K562 (cell line): ENCODE results near the gene NHS. TPM values are rescaled to one million over a fixed set of nuclear protein-coding genes. Genes with fewer than 3 reads are reported as not detected.

Experiments
- ATAC-seq: fragments of 200-7000 bp; cut with Tn5 transposase; 3 replicates; pipeline ENCODE4 v1.9.1; 2020; ENCODE audit warnings: moderate library complexity
- BruUV-seq: library from RNA; stranded (reverse); fragments of 400-500 nt; replicated peaks from 2 replicates; lab custom pipeline; 2021; lab: Mats Ljungman, UMichigan
- CTCF ChIA-PET: fragments of 300-600 bp; formaldehyde crosslinking; extraction: SDS; loops from one replicate; lab custom pipeline; 2021; ENCODE audit warnings: low intra/inter-chr PET ratio; lab: Yijun Ruan, JAX
- POLR2A ChIA-PET: fragments of 300-600, 350-650 bp; sonication (Branson Sonifier 250); formaldehyde crosslinking; extraction: SDS; loops from one replicate; lab custom pipeline; 2021; ENCODE audit warnings: antibody characterized with exemption, inconsistent platforms; lab: Yijun Ruan, JAX
- DNase-seq, 4 experiments: peaks; one replicate each; pipeline versions ENCODE4 v3.0.0 to v3.0.0-alpha.2; 2011 to 2018; ENCODE audit warnings: low spot score in 3 of 4, mixed read lengths in 3 of 4; ENCODE audit errors: extremely low read depth in 1 of 4
- FAIRE-seq: peaks from 2 replicates; lab custom pipeline; 2011; peaks lifted over from hg19 to GRCh38; lab: Jason Lieb, UNC
- H2AFZ ChIP-seq: 2 replicates; pipeline ENCODE4 v1.6.0; 2011; ENCODE audit warnings: low read depth, low read length, control low read depth, inconsistent platforms
- H3K27ac ChIP-seq: fragments of 200-600 bp; 3 replicates; pipeline ENCODE4 v1.8.0; 2011; ENCODE audit warnings: low read depth, mild to moderate bottlenecking, control low read depth, inconsistent platforms, low read length, moderate library complexity, mixed read lengths; ENCODE audit errors: extremely low read depth
- H3K27me3 ChIP-seq, 2 experiments: fragments of 300-600 bp in 1 of 2; 2 replicates in 1 of 2; 3 replicates in 1 of 2; pipeline versions ENCODE4 v1.6.0 to v1.8.0; 2011; ENCODE audit warnings: inconsistent platforms in 2 of 2, low read length in 2 of 2, mild to moderate bottlenecking in 1 of 2, mixed read lengths in 1 of 2, moderate library complexity in 1 of 2; ENCODE audit not compliant: control insufficient read depth in 2 of 2, insufficient read depth in 2 of 2
- H3K36me3 ChIP-seq: fragments of 300-600 bp; 3 replicates; pipeline ENCODE4 v1.8.0; 2011; ENCODE audit warnings: mild to moderate bottlenecking, low read length, inconsistent platforms; ENCODE audit not compliant: control insufficient read depth, insufficient read depth
- H3K4me1 ChIP-seq, 2 experiments: fragments of 200-600 bp in 1 of 2; replicated peaks in 1 of 2; 2 replicates in 1 of 2; 3 replicates in 1 of 2; pipeline versions ENCODE4 v1.5.1 to v1.8.0; 2011; ENCODE audit warnings: inconsistent platforms in 2 of 2, low read length in 2 of 2, mild to moderate bottlenecking in 1 of 2, mixed read lengths in 1 of 2, moderate library complexity in 1 of 2; ENCODE audit not compliant: control insufficient read depth in 2 of 2, insufficient read depth in 2 of 2
- H3K4me2 ChIP-seq: 2 replicates; pipeline ENCODE4 v1.6.1; 2011; ENCODE audit warnings: low read length, control low read depth, inconsistent platforms, mixed read lengths; ENCODE audit not compliant: insufficient read depth
- H3K4me3 ChIP-seq: fragments of 200-600 bp; sonication (generic), shearing (Covaris generic); 2 replicates; pipeline ENCODE4 v1.5.1; 2016; ENCODE audit warnings: control low read depth, inconsistent platforms
- H3K79me2 ChIP-seq: fragments of 200-600 bp; 3 replicates; pipeline ENCODE4 v1.8.0; 2011; ENCODE audit warnings: low read length, inconsistent platforms; ENCODE audit not compliant: control insufficient read depth, insufficient read depth
- H3K9ac ChIP-seq, 2 experiments: 2 replicates each; pipeline versions ENCODE4 v1.6.0 to v1.6.1; 2011; ENCODE audit warnings: low read depth in 2 of 2, low read length in 2 of 2, control low read depth in 1 of 2, inconsistent platforms in 1 of 2, mild to moderate bottlenecking in 1 of 2, mixed read lengths in 1 of 2; ENCODE audit not compliant: insufficient read depth in 1 of 2
- H3K9me1 ChIP-seq: one replicate; pipeline ENCODE4 v1.6.0; 2011; ENCODE audit warnings: inconsistent platforms, mild to moderate bottlenecking, low read length, moderate library complexity; ENCODE audit not compliant: control insufficient read depth, insufficient read depth
- H3K9me3 ChIP-seq: replicated peaks from 2 replicates; pipeline ENCODE4 v1.5.1; 2011; ENCODE audit warnings: low read depth, low read length, inconsistent platforms; ENCODE audit not compliant: control insufficient read depth, insufficient read depth
- H4K20me1 ChIP-seq: replicated peaks from 2 replicates; pipeline ENCODE4 v1.6.1; 2011; ENCODE audit warnings: low read length, inconsistent platforms, mixed read lengths; ENCODE audit not compliant: control insufficient read depth, insufficient read depth
- ARNT ChIP-seq, 2 experiments: fragments of 450-650 bp; IDR thresholded peaks; 2 replicates each; pipeline ENCODE4 v1.6.1; 2016; ENCODE audit warnings: mild to moderate bottlenecking in 1 of 2
- ETS2 ChIP-seq: IDR thresholded peaks from 2 replicates; pipeline ENCODE4 v1.6.1; 2016; ENCODE audit warnings: borderline replicate concordance, missing genetic modification characterization, mild to moderate bottlenecking, moderate library complexity, missing compliant biosample characterization; ENCODE audit not compliant: poor library complexity, severe bottlenecking
- FOXA3 ChIP-seq, 2 experiments: fragments of 450-650 bp in 1 of 2; sonication (generic) in 1 of 2; formaldehyde crosslinking; IDR thresholded peaks in 1 of 2; conservative IDR thresholded peaks in 1 of 2; 2 replicates each; pipeline versions ENCODE4 v1.4.0 to v1.8.0; 2020 to 2022; ENCODE audit warnings: mild to moderate bottlenecking in 2 of 2, missing genetic modification reagents in 1 of 2
- HDAC3 ChIP-seq: fragments of 450-650 bp; IDR thresholded peaks from 2 replicates; pipeline ENCODE4 v1.6.1; 2018; ENCODE audit warnings: borderline replicate concordance, mild to moderate bottlenecking, moderate library complexity; ENCODE audit not compliant: partially characterized antibody
- HNRNPK ChIP-seq: fragments of 200-400 bp; formaldehyde crosslinking; IDR thresholded peaks from one replicate; pipeline ENCODE4 v1.6.1; 2018; ENCODE audit warnings: mild to moderate bottlenecking, low read depth, low read length; ENCODE audit not compliant: poor library complexity, severe bottlenecking
- IFI16 ChIP-seq: fragments of 250-450 bp; sonication (Bioruptor Pico); IDR thresholded peaks from 2 replicates; pipeline ENCODE4 v2.1.2; 2022; ENCODE audit warnings: mild to moderate bottlenecking, inconsistent platforms
- JUN ChIP-seq, 2 experiments: sonication (generic) in 1 of 2; formaldehyde crosslinking in 1 of 2; IDR thresholded peaks; 2 replicates each; pipeline versions ENCODE4 v1.6.1 to v1.8.0; 2012 to 2022; ENCODE audit warnings: borderline replicate concordance in 2 of 2, mild to moderate bottlenecking in 2 of 2, improper control_type of control experiment in 1 of 2, low read depth in 1 of 2, low read length in 1 of 2, missing genetic modification reagents in 1 of 2
- MTA2 ChIP-seq: fragments of 450-650 bp; IDR thresholded peaks from 2 replicates; pipeline ENCODE4 v1.6.1; 2016; ENCODE audit warnings: low read depth
- POLR2AphosphoS5 ChIP-seq: IDR thresholded peaks from 2 replicates; pipeline ENCODE4 v1.6.1; 2011; ENCODE audit warnings: mild to moderate bottlenecking, low read depth, low read length, moderate library complexity; ENCODE audit not compliant: control insufficient read depth, insufficient read depth
- SMAD1 ChIP-seq: fragments of 150-350 bp; IDR thresholded peaks from 2 replicates; pipeline ENCODE4 v1.6.1; 2014; ENCODE audit warnings: low read length, low read depth; ENCODE audit not compliant: partially characterized antibody
- SOX6 ChIP-seq: fragments of 450-650 bp; IDR thresholded peaks from 2 replicates; pipeline ENCODE4 v1.6.1; 2014; ENCODE audit warnings: mild to moderate bottlenecking
- TAL1 ChIP-seq: fragments of 450-650 bp; IDR thresholded peaks from 2 replicates; pipeline ENCODE4 v1.6.1; 2016; ENCODE audit warnings: mild to moderate bottlenecking
- WHSC1 ChIP-seq: IDR thresholded peaks from one replicate; pipeline ENCODE4 v1.6.1; 2012; ENCODE audit warnings: low read length, control low read depth, inconsistent platforms
- XRCC4 ChIP-seq: IDR thresholded peaks from one replicate; pipeline ENCODE4 v1.6.1; 2011; ENCODE audit not compliant: insufficient read depth, insufficient read length; ENCODE audit errors: extremely low read depth
- ZC3H4 ChIP-seq: sonication (generic); formaldehyde crosslinking; IDR thresholded peaks from 2 replicates; pipeline ENCODE4 v1.9.0; 2021; ENCODE audit warnings: missing genetic modification reagents, borderline replicate concordance
- ZC3H8 ChIP-seq: fragments of 450-650 bp; IDR thresholded peaks from 2 replicates; pipeline ENCODE4 v1.6.1; 2017
- ZNF12 ChIP-seq: sonication (generic); formaldehyde crosslinking; IDR thresholded peaks from 2 replicates; pipeline ENCODE4 v1.4.0; 2020; ENCODE audit warnings: mild to moderate bottlenecking, missing genetic modification reagents
- ZNF174 ChIP-seq: fragments of 250-450 bp; sonication (Bioruptor Pico); IDR thresholded peaks from 2 replicates; pipeline ENCODE4 v1.4.0; 2020; ENCODE audit warnings: mild to moderate bottlenecking
- ZNF316 ChIP-seq: fragments of 450-650 bp; IDR thresholded peaks from 2 replicates; pipeline ENCODE4 v1.6.1; 2016
- ZNF507 ChIP-seq: conservative IDR thresholded peaks from 2 replicates; pipeline ENCODE4 v1.6.1; 2017; ENCODE audit warnings: missing genetic modification characterization, missing compliant biosample characterization
- ZSCAN32 ChIP-seq: fragments of 450-650 bp; formaldehyde crosslinking; IDR thresholded peaks from 2 replicates; pipeline ENCODE4 v1.4.0; 2020; ENCODE audit warnings: mild to moderate bottlenecking, moderate library complexity
- WGBS: fragments of 100-300 bp; shearing (Covaris generic); methylation state at CpG from one replicate; pipeline ENCODE4 v1.1.6; 2016; ENCODE audit warnings: low coverage, mixed read lengths; ENCODE audit not compliant: insufficient coverage; ENCODE audit errors: missing lambda C conversion rate; 5-methylcytosine and 5-hydroxymethylcytosine counted together
- in situ Hi-C: fragments of 300-500 bp; cut with MboI; formaldehyde crosslinking; loops from 4 replicates; pipeline ENCODE4 v1.15.0; 2018; ENCODE audit warnings: inconsistent platforms, mixed read lengths
- intact Hi-C: fragments of 100-400 bp; cut with micrococcal nuclease; formaldehyde crosslinking; loops from 2 replicates; pipeline ENCODE4 v1.14.2; 2022
- polyA plus RNA-seq, 8 experiments: library from polyadenylated mRNA; depleted of rRNA in 4 of 8; stranded (reverse) in 5 of 8; unstranded in 3 of 8; fragments of >200 nt; fragmentation: Nextera tagmentation in 2 of 8; fragmentation: Illumina TruSeq in 1 of 8; extraction: Ambion mirVana in 2 of 8; extraction: Trizol in 1 of 8; gene quantifications; 2 replicates each; pipeline versions ENCODE4 v1.2.1 to v1.2.3, GENCODE V29; 2011 to 2014; ENCODE audit warnings: inconsistent platforms in 1 of 8, missing spikeins in 1 of 8
- total RNA-seq, 7 experiments: library from RNA; depleted of rRNA in 6 of 7; stranded (reverse); fragments of >200 nt in 6 of 7; fragmentation: Illumina TruSeq in 2 of 7; extraction: Trizol in 2 of 7; gene quantifications; 2 replicates each; pipeline versions ENCODE4 v1.2.1 to v1.2.3, GENCODE V29; 2011 to 2021; ENCODE audit warnings: low replicate concordance in 1 of 7
- TF ChIP-seq, protein P1 (sequence below): sonication (generic); IDR thresholded peaks from 2 replicates; pipeline ENCODE4 v1.6.1; 2016
- TF ChIP-seq, protein P2 (sequence below): IDR thresholded peaks from 2 replicates; pipeline ENCODE4 v1.6.1; 2014; ENCODE audit warnings: antibody characterized with exemption

NHS gene
- total and polyA plus RNA-seq, 9 of the 15 experiments (the other 6 are each of a cell fraction or from before 2014, with no cell fraction given): 0.02 TPM; not detected in 8

DNA sequence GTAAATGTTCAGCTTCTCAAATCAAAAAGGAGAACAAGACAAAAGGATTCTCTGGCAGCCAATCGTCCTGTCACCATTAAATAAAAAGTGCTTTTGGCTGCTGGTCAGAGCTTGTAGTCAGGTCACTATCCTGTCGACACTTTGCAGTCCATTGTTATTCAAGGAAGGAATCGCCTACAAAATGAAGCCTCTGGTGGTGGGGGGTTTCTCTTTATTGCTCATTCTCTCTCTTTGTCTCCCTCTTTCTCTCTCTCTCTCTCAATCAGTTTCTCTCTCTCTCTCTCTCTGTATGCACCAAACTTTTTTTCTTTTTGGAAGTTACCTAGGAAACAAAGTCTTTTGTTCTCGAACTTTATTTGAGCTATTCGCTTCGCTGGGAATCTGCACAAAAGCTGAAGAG lies 344.7 kb downstream of the NHS start (continued):
- TF ChIP-seq ZNF174 (CRISPR knock-in tag): no peak
- no peak for TF ChIP-seq TAL1
- no peak for TF ChIP-seq ZNF12
- no peak for TF ChIP-seq ETS2 (tag)
- no peak for TF ChIP-seq ZNF316
- no peak for TF ChIP-seq ZC3H4 (CRISPR knock-in tag)

DNA sequence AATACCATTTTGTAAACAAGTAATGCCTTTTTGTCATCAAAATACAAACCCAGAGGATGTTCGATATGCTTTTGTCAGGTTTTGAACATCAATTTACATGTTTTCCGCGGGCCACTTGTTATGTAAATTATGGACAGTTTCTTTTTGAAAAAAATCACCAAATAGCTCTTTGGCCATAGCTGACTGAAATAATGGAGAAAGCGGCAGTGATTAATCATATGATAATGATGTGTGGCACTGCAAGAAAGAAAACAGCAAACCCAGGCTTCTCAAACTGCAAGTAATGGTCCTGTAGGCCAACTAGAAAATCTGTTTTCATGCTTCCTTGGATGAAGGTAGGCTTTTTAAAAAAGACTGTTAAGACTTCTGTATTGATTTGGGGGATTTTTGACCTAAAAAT lies 346.7 kb downstream of the NHS start:
- TF ChIP-seq, protein P1, sequence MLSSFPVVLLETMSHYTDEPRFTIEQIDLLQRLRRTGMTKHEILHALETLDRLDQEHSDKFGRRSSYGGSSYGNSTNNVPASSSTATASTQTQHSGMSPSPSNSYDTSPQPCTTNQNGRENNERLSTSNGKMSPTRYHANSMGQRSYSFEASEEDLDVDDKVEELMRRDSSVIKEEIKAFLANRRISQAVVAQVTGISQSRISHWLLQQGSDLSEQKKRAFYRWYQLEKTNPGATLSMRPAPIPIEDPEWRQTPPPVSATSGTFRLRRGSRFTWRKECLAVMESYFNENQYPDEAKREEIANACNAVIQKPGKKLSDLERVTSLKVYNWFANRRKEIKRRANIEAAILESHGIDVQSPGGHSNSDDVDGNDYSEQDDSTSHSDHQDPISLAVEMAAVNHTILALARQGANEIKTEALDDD: no peak
- TF ChIP-seq IFI16 (CRISPR knock-in tag) (no peak), HNRNPK (no peak), ARNT (IDR thresholded peaks at IDR 0.05) (no peak), SOX6 (no peak), HDAC3 (no peak), SMAD1 (no peak), POLR2AphosphoS5 (no peak), XRCC4 (no peak), ZC3H8 (no peak), MTA2 (no peak), ZNF507 (tag) (no peak), WHSC1 (no peak), JUN (IDR thresholded peaks at IDR 0.05; ENCODE audit: borderline replicate concordance, low read depth, low read length) (no peak), JUN (CRISPR knock-in tag; IDR thresholded peaks at IDR 0.05; ENCODE audit: borderline replicate concordance) (no peak), FOXA3 (CRISPR knock-in tag; conservative IDR thresholded peaks at IDR 0.05 in 1 of 2, IDR thresholded peaks at IDR 0.05 in 1 of 2) (no peak), ZSCAN32 (no peak)
- TF ChIP-seq, protein P2, sequence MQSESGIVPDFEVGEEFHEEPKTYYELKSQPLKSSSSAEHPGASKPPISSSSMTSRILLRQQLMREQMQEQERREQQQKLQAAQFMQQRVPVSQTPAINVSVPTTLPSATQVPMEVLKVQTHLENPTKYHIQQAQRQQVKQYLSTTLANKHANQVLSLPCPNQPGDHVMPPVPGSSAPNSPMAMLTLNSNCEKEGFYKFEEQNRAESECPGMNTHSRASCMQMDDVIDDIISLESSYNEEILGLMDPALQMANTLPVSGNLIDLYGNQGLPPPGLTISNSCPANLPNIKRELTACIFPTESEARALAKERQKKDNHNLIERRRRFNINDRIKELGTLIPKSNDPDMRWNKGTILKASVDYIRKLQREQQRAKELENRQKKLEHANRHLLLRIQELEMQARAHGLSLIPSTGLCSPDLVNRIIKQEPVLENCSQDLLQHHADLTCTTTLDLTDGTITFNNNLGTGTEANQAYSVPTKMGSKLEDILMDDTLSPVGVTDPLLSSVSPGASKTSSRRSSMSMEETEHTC: no peak
- Histone ChIP-seq H3K4me3 (no peak overlapping the region), H3K9me3 (no peaks in the 10 kb centered on the region), H2AFZ (no peak overlapping the region), H3K79me2 (no peaks in the 10 kb centered on the region), H3K27me3 (no peaks in the 10 kb centered on the region; a peak in 2 of 5 replicates), H3K9me1 (no peaks in the 10 kb centered on the region), H3K4me2 (no peak overlapping the region), H3K4me1 (no peaks in the 10 kb centered on the region), H3K27ac (no peak overlapping the region), H3K9ac (no peak overlapping the region), H3K36me3 (no peaks in the 10 kb centered on the region), H4K20me1 (no peaks in the 10 kb centered on the region)
- ChIA-PET CTCF (no interaction called here), POLR2A (no interaction called here)
- no peak for DNase-seq
- no peak for ATAC-seq
- in situ Hi-C loops (no loop called here), intact Hi-C loops (no loop called here)
- FAIRE-seq: no peak
- 0% methylated on average over 4 of the region's 4 CpGs for WGBS
- BruUV-seq: no TSS peak
